OCI-LY7 (cell line): ENCODE measurements around the gene ZMIZ2. TPM values are rescaled to one million over a fixed set of nuclear protein-coding genes. Genes with fewer than 3 reads are reported as not detected.
"Not testable (repeated sequence)": the region's sequence is repeated elsewhere in the genome, so short reads cannot be mapped to it uniquely, and the experiment has no call there.

ENCODE experiments used
- Bru-seq: library from RNA; stranded (reverse); fragments of 400-500 nt; gene quantifications from one replicate; lab custom pipeline; 2021; lab: Mats Ljungman, UMichigan
- BruChase-seq, 2 experiments: library from RNA; stranded (reverse); fragments of 400-500 nt; gene quantifications; one replicate each; lab custom pipeline; 2021; lab: Mats Ljungman, UMichigan
- BruUV-seq: library from RNA; stranded (reverse); fragments of 400-500 nt; replicated peaks from 2 replicates; lab custom pipeline; 2021; lab: Mats Ljungman, UMichigan
- CTCF ChIA-PET: fragments of 300-600 bp; sonication (Branson Sonifier 250); formaldehyde crosslinking; loops from one replicate; lab custom pipeline; 2022; ENCODE audit warnings: antibody characterized with exemption; ENCODE audit not compliant: unreplicated experiment; lab: Charles Lee
- POLR2A ChIA-PET: fragments of 300-600 bp; sonication (Branson Sonifier 250); formaldehyde crosslinking; loops from one replicate; lab custom pipeline; 2022; ENCODE audit warnings: antibody characterized with exemption; lab: Charles Lee
- DNase-seq: peaks from one replicate; pipeline ENCODE4 v3.0.0-alpha.2; 2015; ENCODE audit warnings: low spot score
- H2AFZ ChIP-seq: fragments of 200-600 bp; sonication (generic), shearing (Covaris generic); 2 replicates; pipeline ENCODE4 v1.6.1; 2014; ENCODE audit warnings: mild to moderate bottlenecking, antibody characterized with exemption, low read length, moderate library complexity
- H3K27ac ChIP-seq: fragments of 200-600 bp; sonication (generic); 2 replicates; pipeline ENCODE4 v1.5.1; 2014; ENCODE audit warnings: mixed run types, low read depth, mild to moderate bottlenecking, moderate library complexity, low read length, inconsistent platforms; ENCODE audit not compliant: poor library complexity, severe bottlenecking
- H3K36me3 ChIP-seq: fragments of 200-600 bp; sonication (generic); 2 replicates; pipeline ENCODE4 v1.6.1; 2014; ENCODE audit warnings: mild to moderate bottlenecking, antibody characterized with exemption, low read length, moderate library complexity, mixed read lengths; ENCODE audit not compliant: insufficient read depth
- H3K4me1 ChIP-seq: fragments of 200-600 bp; sonication (generic); 2 replicates; pipeline ENCODE4 v1.5.1; 2014; ENCODE audit warnings: mild to moderate bottlenecking, low read length; ENCODE audit not compliant: insufficient read depth, poor library complexity, severe bottlenecking
- H3K4me2 ChIP-seq: fragments of 200-600 bp; sonication (generic); 2 replicates; pipeline ENCODE4 v1.6.1; 2014; ENCODE audit warnings: mild to moderate bottlenecking, low read length
- H3K4me3 ChIP-seq: fragments of 200-600 bp; sonication (generic); 2 replicates; pipeline ENCODE4 v1.5.1; 2014; ENCODE audit warnings: mild to moderate bottlenecking, low read depth, low read length; ENCODE audit not compliant: poor library complexity, severe bottlenecking
- H3K79me2 ChIP-seq: fragments of 200-600 bp; sonication (generic); 2 replicates; pipeline ENCODE4 v1.6.1; 2016; ENCODE audit warnings: low read depth, mild to moderate bottlenecking, low read length, moderate library complexity, mixed read lengths; ENCODE audit not compliant: insufficient read depth
- H3K9me2 ChIP-seq: fragments of 200-600 bp; sonication (generic); 2 replicates; pipeline ENCODE4 v1.6.1; 2016; ENCODE audit warnings: mild to moderate bottlenecking, low read length, mixed read lengths; ENCODE audit not compliant: insufficient read depth
- H3K9me3 ChIP-seq: fragments of 200-600 bp; sonication (generic); 2 replicates; pipeline ENCODE4 v1.6.1; 2014; ENCODE audit warnings: mild to moderate bottlenecking, mixed run types, low read length, mixed read lengths
- H4K20me1 ChIP-seq: fragments of 200-600 bp; sonication (generic); 2 replicates; pipeline ENCODE4 v1.6.1; 2014; ENCODE audit warnings: mild to moderate bottlenecking, antibody characterized with exemption, low read length, moderate library complexity, mixed read lengths; ENCODE audit not compliant: insufficient read depth
- EZH2phosphoT487 ChIP-seq: fragments of 200-600 bp; sonication (generic); IDR thresholded peaks from 2 replicates; pipeline ENCODE4 v1.6.1; 2018; ENCODE audit warnings: low read depth, borderline replicate concordance, mild to moderate bottlenecking, mixed run types, antibody characterized with exemption, low read length, moderate library complexity, mixed read lengths
- intact Hi-C: fragments of 100-400 bp; cut with micrococcal nuclease; formaldehyde crosslinking; loops from one replicate; pipeline ENCODE4 v1.10.0; 2022; ENCODE audit not compliant: unreplicated experiment
- long read RNA-seq: library from polyadenylated mRNA; stranded (forward); transcript quantifications from one replicate; pipeline ENCODE4 v2.0.0, GENCODE V29; 2022
- total RNA-seq, 2 experiments: library from RNA; depleted of rRNA in 1 of 2; stranded (reverse); fragments of >200 nt in 1 of 2; shearing (Covaris generic) in 1 of 2; gene quantifications; 2 replicates each; pipeline ENCODE4 v1.2.3, GENCODE V29; 2014 to 2022
- TF ChIP-seq, protein P1 (sequence below): fragments of 200-600 bp; sonication (generic); conservative IDR thresholded peaks from 2 replicates; pipeline ENCODE4 v1.5.1; 2014; ENCODE audit warnings: mild to moderate bottlenecking, antibody characterized with exemption, low read length, moderate library complexity, mixed read lengths

Gene ZMIZ2
- 17.2 and 18.0 TPM in 2 replicates for total RNA-seq (2014; rRNA removed; shearing (Covaris generic))
- 79.7 and 91.7 TPM in 2 replicates for total RNA-seq (2022)
- Bru-seq, nascent RNA: percentile 53 among the genes with signal in this experiment
- BruChase-seq, experiment 1, labeled RNA remaining after a 6-hour chase: percentile 67 among the genes with signal in this experiment
- percentile 57 among the genes with signal in this experiment for BruChase-seq, experiment 2, labeled RNA remaining after a 2-hour chase
- long read RNA-seq, full-length matches to known transcripts: 7 of 59 reads
- long read RNA-seq, partial matches to known transcripts: 22 of 59 reads
- long read RNA-seq, other reads (novel, unspliced or antisense): 30 of 59 reads

- Histone ChIP-seq H3K4me1 (peaks cover 38% of the 10 kb centered on the region), H3K79me2 (peaks cover 5% of the 10 kb centered on the region; the same call in 1 of the 2 replicates), H3K4me3 (peak within 1 kb of the TSS; percentile 94), H3K4me2 (peak within 1 kb of the TSS; percentile 91), H3K9me2 (no peaks in the 10 kb centered on the region), H3K36me3 (peaks cover 3% of the 10 kb centered on the region; the same call in 1 of the 2 replicates), H3K9me3 (no peaks in the 10 kb centered on the region), H2AFZ (peak within 1 kb of the TSS; percentile 96), H3K27ac (peak within 1 kb of the TSS; percentile 66), H4K20me1 (peaks cover 15% of the 10 kb centered on the region; the same call in 1 of the 2 replicates)
- DNase-seq: peak; percentile 94
- TF ChIP-seq, protein P1, sequence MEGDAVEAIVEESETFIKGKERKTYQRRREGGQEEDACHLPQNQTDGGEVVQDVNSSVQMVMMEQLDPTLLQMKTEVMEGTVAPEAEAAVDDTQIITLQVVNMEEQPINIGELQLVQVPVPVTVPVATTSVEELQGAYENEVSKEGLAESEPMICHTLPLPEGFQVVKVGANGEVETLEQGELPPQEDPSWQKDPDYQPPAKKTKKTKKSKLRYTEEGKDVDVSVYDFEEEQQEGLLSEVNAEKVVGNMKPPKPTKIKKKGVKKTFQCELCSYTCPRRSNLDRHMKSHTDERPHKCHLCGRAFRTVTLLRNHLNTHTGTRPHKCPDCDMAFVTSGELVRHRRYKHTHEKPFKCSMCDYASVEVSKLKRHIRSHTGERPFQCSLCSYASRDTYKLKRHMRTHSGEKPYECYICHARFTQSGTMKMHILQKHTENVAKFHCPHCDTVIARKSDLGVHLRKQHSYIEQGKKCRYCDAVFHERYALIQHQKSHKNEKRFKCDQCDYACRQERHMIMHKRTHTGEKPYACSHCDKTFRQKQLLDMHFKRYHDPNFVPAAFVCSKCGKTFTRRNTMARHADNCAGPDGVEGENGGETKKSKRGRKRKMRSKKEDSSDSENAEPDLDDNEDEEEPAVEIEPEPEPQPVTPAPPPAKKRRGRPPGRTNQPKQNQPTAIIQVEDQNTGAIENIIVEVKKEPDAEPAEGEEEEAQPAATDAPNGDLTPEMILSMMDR: no peak
- no peak for TF ChIP-seq EZH2phosphoT487
- BruUV-seq: no TSS peak
- intact Hi-C loops: loop anchor here (1.0 to 2.0 kb wide), 4 partner anchors 48 to 165 kb away; partner anchors contain the start of genes H2AZ2, OGDH, PPIA and TMED4
- ChIA-PET CTCF (no interaction called here), POLR2A (interaction anchor here (0.6 to 1.2 kb wide), 9 partner anchors 50 to 1129 kb away, joined by 3 to 8 read pairs (median 3); partner anchors contain the start of gene OGDH)
Measured at GRCh38 chr7:44748045-44748947, at the start of gene ZMIZ2. ZMIZ2 (plus strand) TSS chr7:44748847; CDS start chr7:44756250, 7,403 bp downstream.

DNA sequence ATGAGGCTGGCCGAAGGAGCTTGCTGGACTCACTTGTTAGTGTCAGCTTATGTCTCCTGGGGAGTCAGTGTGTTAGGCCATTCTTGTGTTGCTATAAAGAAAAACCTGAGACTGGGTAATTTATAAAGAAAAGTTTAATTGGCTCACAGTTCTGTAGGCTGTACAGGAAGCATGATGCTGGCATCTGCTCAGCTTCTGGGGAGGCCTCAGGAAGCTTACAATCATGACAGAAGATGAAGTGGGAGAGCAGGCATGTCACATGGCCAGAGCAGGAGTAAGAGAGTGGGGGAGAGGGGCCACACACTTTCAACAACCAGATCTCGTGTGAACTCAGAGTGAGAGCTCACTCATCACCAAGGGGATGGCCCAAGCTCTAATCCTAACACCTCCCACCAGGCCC is 49.0 kb upstream of the ZMIZ2 start:
- POLR2A ChIA-PET: interaction anchor here (0.6 kb wide), 1 partner anchor 16 kb away, joined by 3 read pairs; no protein-coding TSS in a partner anchor
- CTCF ChIA-PET, H4K20me1 ChIP-seq: not testable (repeated sequence)

GRCh38 chr7:44700322-44700721 is 48.3 kb upstream of the ZMIZ2 start:
- H3K36me3 ChIP-seq: peaks cover 82% of the 10 kb centered on the region

More for the DNA sequence above, 49.0 kb upstream of the ZMIZ2 start:
- DNase-seq, intact Hi-C loops, H3K79me2 ChIP-seq, H3K27ac ChIP-seq, H3K4me1 ChIP-seq, H2AFZ ChIP-seq, H3K4me2 ChIP-seq, H3K4me3 ChIP-seq, H3K9me2 ChIP-seq, H3K9me3 ChIP-seq, BruUV-seq: not testable (repeated sequence)
- H3K36me3 ChIP-seq: peaks cover 87% of the 10 kb centered on the region

GRCh38 chr7:44703391-44703790 is 45.3 kb upstream of the ZMIZ2 start:
- H3K4me3 ChIP-seq, H4K20me1 ChIP-seq, intact Hi-C loops, H3K79me2 ChIP-seq, BruUV-seq, H3K9me3 ChIP-seq, H3K27ac ChIP-seq, H3K4me1 ChIP-seq, H3K4me2 ChIP-seq, H2AFZ ChIP-seq, CTCF ChIA-PET, DNase-seq, H3K9me2 ChIP-seq: not testable (repeated sequence)
- POLR2A ChIA-PET: interaction anchor here (0.7 kb wide), 1 partner anchor 122 kb away, joined by 3 read pairs; no protein-coding TSS in a partner anchor
- H3K36me3 ChIP-seq: peaks cover 68% of the 10 kb centered on the region

More at GRCh38 chr7:44700322-44700721, 48.3 kb upstream of the ZMIZ2 start:
- H3K9me3 ChIP-seq: no peaks in the 10 kb centered on the region
- no peaks in the 10 kb centered on the region for H3K9me2 ChIP-seq
- intact Hi-C loops: no loop called here
- DNase-seq: no peak
- H4K20me1 ChIP-seq: no peaks in the 10 kb centered on the region
- H3K79me2 ChIP-seq: no peaks in the 10 kb centered on the region
- no peak overlapping the region for H3K27ac ChIP-seq
- H2AFZ ChIP-seq: no peak overlapping the region
- H3K4me2 ChIP-seq: no peak overlapping the region
- CTCF ChIA-PET: no interaction called here
- POLR2A ChIA-PET: no interaction called here
- TF ChIP-seq, protein P1: no peak
- TF ChIP-seq EZH2phosphoT487: no peak
- H3K4me3 ChIP-seq: no peak overlapping the region
- no peaks in the 10 kb centered on the region for H3K4me1 ChIP-seq
- no TSS peak for BruUV-seq
